Epithelial cell of prostate (primary cell): ENCODE measurements around the gene GNPTG.

Experiments used
- DNase-seq: peaks from one replicate; pipeline ENCODE4 v3.0.0-alpha.2; 2011; ENCODE audit warnings: low read depth, low spot score
- H3K27ac ChIP-seq: fragments of 450-650 bp; 2 replicates; pipeline ENCODE4 v1.5.1; 2017; ENCODE audit warnings: mild to moderate bottlenecking

The GNPTG gene

DNA sequence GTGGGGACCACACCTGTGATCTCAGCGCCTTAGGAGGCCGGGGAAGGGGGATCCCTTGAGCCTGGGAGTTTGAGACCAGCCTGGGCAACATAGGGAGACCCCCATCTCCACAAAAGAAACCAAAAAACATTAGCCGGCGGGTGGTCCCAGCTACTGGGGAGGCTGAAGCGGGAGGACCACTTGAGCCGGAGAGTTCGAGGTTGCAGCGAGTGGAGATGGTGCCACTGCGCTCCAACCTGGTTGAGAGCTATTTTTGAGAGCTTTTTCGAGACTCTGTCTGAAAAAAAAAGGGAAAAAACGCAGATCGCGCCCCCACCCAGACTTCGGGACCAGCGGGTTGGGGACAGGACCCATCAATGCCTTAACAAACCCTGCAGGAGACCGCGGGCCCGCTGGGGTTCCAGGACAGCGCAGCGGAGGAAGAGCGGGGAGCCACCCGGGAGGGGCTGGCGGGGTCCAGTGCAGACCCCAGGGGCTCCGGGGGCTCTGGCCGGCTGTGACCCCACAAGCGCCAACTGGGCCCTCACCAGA, 19.0 kb upstream of the GNPTG start:
- H3K27ac ChIP-seq: no peak overlapping the region
- DNase-seq: no peak

- no peak within 1 kb of the TSS for H3K27ac ChIP-seq
- no peak for DNase-seq
These were observed 18.4 kb upstream of the GNPTG start, which contains the start of gene BAIAP3 for GRCh38 chr16:1333149-1333812. TSS of gene BAIAP3 (plus strand) at chr16:1333645. CDS start at chr16:1338550, 4,905 bp downstream.

GRCh38 chr16:1333854-1334700, 17.7 kb upstream of the GNPTG start:
- no peak overlapping the region for H3K27ac ChIP-seq
- no peak for DNase-seq

GRCh38 chr16:1334739-1335138, 17.0 kb upstream of the GNPTG start:
- no peak for DNase-seq
- H3K27ac ChIP-seq: no peak overlapping the region

DNA sequence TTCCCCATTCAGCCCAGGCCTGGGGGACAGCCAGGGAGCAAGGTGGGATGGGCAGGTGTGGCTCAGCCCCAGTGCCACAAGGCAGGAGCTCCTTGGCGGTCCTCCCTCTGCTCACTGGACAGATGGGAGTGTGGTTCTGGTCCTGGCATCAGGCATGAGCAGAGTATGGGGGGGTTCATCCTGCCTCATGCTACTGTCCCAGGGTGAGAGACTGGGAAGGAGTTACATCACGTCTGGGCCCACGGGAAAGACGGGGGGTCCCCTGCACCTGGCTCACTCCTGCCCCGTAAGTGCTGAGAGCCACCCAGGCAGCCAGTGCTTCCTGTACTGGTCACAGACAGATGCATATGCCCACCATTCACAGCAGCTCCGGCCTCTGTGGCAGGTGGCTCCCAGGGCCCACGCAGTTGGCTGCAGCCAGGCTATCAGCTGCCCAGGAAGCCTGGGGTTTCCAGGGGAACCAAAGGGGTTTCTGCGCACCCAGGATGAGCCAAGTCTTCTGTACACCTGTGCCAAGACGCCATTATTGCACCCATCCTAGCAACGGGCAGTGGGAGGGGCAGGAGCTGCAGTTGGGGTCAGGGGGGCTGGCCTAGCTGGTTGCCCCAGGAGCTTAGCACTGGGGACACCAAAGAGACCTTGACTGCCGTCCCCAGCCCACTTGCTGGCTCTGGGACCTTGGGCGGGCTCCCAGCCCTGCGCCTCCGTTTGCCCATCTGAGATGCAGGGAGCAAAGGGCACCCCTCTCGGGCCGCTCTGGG, 16.3 kb upstream of the GNPTG start:
- no peak for DNase-seq
- H3K27ac ChIP-seq: no peak overlapping the region

GRCh38 chr16:1335996-1336395, 15.7 kb upstream of the GNPTG start:
- DNase-seq: no peak
- H3K27ac ChIP-seq: no peak overlapping the region

DNA sequence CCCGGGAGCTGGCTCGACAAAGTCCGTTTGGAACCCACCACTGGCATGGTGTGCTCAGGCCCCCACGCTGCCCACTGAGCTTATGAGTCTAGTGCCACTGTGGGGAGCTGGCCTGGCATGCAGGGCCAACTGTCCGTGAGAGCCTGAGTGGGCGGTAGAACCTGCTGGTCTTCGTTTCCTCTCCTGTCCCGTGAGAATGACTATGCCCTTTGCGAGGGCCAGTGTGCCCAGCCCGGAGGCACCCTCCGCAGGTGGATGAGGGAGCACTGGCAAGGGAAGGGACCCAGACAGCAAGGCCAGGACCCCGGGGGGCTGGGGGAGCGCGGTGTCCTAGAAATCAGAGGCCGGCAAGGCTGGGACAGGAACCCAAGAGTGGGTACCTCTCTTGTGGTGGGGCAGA, 15.1 kb upstream of the GNPTG start:
- H3K27ac ChIP-seq: no peak overlapping the region
- no peak for DNase-seq

DNA sequence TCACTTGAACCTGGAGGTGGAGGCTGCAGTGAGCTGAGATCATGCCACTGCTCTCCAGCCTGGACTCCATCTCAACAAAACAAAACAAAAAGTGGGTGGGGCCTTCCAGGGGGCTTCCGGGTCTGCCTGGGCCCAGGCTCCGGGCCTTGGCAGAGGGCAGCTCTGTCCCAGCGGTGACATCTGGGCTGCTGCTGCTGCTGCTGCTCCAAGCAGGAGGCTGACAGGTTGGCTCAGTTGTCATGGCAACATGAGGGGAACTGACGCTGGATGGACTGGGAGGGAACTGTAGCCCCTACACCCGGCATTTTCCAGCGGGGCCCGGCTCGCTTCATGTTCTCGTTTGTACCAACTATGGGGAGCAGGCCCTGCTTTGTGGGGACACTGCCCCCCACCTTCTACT, 14.2 kb upstream of the GNPTG start:
- DNase-seq: no peak
- H3K27ac ChIP-seq: no peak overlapping the region

- DNase-seq: no peak
- H3K27ac ChIP-seq: no peak overlapping the region
These were observed 13.5 kb upstream of the GNPTG start for GRCh38 chr16:1338119-1338730.

GRCh38 chr16:1338855-1339675, 12.7 kb upstream of the GNPTG start:
- DNase-seq: no peak
- no peak overlapping the region for H3K27ac ChIP-seq

GRCh38 chr16:1340730-1341494, 10.8 kb upstream of the GNPTG start:
- DNase-seq: no peak
- no peak overlapping the region for H3K27ac ChIP-seq

DNA sequence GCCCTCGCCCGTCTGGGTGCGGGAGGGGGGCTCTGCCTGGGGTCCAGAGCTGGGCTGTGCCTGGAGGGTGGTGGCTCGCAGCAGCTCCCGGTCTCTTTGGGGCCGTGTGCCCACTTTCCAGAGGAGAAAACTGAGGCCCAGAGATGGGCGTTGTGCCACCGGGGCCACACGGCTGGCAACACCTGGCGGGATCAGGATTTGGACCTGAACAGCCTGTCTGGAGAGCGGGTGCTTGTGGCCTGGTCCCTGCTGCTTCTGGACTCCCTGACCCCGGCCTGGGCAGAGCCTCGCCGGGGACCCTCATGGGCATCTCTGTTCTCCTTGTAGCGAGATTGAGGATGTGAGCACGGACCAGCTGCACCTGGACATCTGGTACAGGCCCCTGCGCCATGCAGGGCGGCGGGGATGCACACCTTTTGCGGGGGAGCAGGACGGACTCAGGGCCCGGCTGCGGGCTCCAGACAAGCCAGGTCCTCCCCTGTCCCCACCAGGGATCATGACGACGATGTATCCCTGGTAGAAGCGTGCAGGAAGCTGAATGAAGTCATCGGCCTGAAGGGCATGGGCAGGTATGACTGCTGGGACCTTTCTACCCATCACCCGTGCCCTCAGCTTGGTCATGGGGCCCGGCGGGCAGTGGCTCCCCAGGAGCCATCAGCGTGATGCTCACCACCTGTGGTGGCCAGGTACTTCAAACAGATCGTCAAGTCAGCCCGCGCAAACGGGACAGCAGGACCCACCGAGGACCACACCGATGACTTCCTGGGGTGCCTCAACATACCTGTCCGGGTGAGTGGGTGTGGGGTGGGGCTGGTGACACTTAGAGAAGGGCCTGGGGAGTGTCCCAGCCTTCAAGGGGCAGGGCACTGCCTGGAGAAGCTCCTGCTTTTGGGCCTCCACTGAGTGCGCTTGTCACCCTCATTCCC, 10.0 kb upstream of the GNPTG start:
- DNase-seq: no peak
- H3K27ac ChIP-seq: no peak overlapping the region

- peak; percentile 79 for DNase-seq
- no peak overlapping the region for H3K27ac ChIP-seq
These were observed 9.0 kb upstream of the GNPTG start for GRCh38 chr16:1342526-1343427.

- H3K27ac ChIP-seq: no peak overlapping the region
- DNase-seq: no peak
These were observed 8.1 kb upstream of the GNPTG start for GRCh38 chr16:1343428-1344242.

DNA sequence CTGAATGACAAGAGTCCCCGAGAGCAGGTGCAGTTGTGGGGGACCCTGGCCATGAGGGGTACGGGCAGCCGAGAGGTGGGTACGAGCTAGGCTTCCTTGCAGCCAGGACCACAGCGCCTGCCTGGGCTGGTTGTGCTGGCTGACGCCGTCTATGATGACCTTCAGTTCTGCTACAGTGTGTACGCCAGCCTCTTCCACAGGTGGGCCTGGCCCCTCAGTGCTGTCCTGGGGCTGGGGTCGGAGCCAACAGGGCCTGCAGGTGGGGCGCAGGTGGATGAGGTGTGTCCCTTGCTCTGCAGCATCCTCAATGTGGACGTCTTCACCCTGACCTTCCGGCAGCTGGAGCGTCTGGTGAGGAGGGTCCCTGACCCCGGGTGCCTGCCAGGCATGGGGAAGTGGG, 7.2 kb upstream of the GNPTG start:
- H3K27ac ChIP-seq: no peak overlapping the region
- no peak for DNase-seq

DNA sequence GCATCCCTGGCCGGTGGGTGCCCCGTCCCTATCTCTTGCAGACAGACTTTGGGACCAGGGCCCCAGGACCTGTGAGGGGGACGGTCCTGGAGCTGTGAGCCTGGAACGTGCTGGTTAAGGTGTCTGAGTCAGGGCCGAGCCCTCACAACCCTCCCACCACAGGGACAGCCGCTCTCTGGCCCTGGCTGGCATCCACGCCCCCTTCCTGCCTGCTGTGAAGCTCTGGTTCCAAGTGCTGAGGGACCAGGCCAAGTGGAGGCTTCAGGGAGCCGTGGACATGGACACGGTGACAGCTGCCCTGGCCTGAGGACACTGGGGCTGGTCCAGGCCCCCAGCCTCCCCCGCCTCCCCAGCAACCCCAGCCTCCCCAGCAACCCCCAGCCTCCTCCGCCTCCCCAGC, 6.6 kb upstream of the GNPTG start:
- no peak overlapping the region for H3K27ac ChIP-seq
- DNase-seq: no peak
